ENCODE measurements around the gene CELF6. TPM values are rescaled to one million over a fixed set of nuclear protein-coding genes. Genes with fewer than 3 reads are reported as not detected.
A peak's percentile ranks its signal among the peaks of the same experiment; 100 is the strongest.

The CELF6 gene
- not detected for total RNA-seq

- TF ChIP-seq, protein P1, sequence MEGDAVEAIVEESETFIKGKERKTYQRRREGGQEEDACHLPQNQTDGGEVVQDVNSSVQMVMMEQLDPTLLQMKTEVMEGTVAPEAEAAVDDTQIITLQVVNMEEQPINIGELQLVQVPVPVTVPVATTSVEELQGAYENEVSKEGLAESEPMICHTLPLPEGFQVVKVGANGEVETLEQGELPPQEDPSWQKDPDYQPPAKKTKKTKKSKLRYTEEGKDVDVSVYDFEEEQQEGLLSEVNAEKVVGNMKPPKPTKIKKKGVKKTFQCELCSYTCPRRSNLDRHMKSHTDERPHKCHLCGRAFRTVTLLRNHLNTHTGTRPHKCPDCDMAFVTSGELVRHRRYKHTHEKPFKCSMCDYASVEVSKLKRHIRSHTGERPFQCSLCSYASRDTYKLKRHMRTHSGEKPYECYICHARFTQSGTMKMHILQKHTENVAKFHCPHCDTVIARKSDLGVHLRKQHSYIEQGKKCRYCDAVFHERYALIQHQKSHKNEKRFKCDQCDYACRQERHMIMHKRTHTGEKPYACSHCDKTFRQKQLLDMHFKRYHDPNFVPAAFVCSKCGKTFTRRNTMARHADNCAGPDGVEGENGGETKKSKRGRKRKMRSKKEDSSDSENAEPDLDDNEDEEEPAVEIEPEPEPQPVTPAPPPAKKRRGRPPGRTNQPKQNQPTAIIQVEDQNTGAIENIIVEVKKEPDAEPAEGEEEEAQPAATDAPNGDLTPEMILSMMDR (IDR thresholded peaks at IDR 0.05) = no peak
- no peaks in the 10 kb centered on the region for H3K27me3 ChIP-seq
- peak within 1 kb of the TSS; percentile 55 to 65 for H3K4me3 ChIP-seq
- no peaks in the 10 kb centered on the region for H3K36me3 ChIP-seq
- intact Hi-C loops (cut with DNase I) = no loop called here
- no peak within 1 kb of the TSS for H3K27ac ChIP-seq
- peaks cover 0 to 5% of the 10 kb centered on the region in 2 donors for H3K4me1 ChIP-seq
- DNase-seq (ENCODE audit: low spot score in 2 of 2) = peak; percentile 55 to 83
- no peaks in the 10 kb centered on the region for H3K9me3 ChIP-seq
Measured at GRCh38 chr15:72319985-72320671, at the start of gene CELF6. CELF6 (minus strand) TSS chr15:72320157; CDS start chr15:72319874, 283 bp downstream.

DNA sequence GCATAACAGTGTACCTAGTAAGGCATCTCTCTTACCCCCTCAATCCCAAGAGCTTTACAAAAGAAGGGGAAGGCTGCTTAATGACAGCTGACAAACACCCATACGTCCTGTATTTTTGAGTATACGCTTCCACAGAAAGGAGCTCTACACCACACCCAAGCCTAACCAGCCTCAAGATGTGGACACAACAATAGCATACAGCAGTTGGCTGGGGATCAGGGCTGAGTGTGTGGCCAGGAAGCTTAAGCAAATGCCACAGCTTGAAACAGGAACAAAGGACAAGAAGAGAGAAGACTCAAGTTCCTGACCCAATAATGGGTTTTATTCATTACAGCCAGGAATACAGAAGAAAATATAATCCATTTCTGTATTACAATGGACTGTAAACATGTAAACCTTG is 48.9 kb upstream of the CELF6 start:
- Histone ChIP-seq H3K36me3 (peaks cover 3 to 5% of the 10 kb centered on the region in 2 donors), H3K9me3 (no peaks in the 10 kb centered on the region), H3K4me3 (no peak overlapping the region), H3K27ac (no peak overlapping the region), H3K27me3 (no peaks in the 10 kb centered on the region), H3K4me1 (no peaks in the 10 kb centered on the region)
- peak in 1 of 2 donors; percentile 34 for DNase-seq (ENCODE audit: low spot score in 2 of 2)
- intact Hi-C loops (cut with DNase I) = no loop called here
- TF ChIP-seq, protein P1 (IDR thresholded peaks at IDR 0.05) = no peak

DNA sequence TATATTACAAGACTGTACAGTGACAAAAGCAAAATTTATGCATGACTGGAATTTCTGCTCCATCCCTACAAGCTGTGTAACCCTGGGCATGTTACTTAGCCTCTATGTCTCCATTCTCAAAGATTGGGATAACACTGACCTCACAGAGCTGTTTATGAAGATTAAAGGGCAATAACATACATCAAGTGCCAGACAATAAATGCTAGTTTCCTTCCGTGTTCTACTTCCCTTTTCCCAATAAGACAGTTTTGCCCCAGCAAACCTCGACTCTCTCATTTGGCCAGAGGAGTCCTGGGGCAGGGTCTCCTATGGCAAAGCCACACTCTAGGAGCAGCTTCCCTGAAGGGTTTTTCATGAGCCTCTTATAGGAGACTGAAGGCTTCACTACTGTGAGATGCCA is 48.4 kb upstream of the CELF6 start:
- intact Hi-C loops (cut with DNase I) = no loop called here
- H3K27ac ChIP-seq = no peak overlapping the region
- H3K9me3 ChIP-seq = no peaks in the 10 kb centered on the region
- no peak for DNase-seq (ENCODE audit: low spot score in 2 of 2)
- H3K4me1 ChIP-seq = no peaks in the 10 kb centered on the region
- H3K36me3 ChIP-seq = peaks cover 4 to 5% of the 10 kb centered on the region in 2 donors
- H3K27me3 ChIP-seq = no peaks in the 10 kb centered on the region
- TF ChIP-seq, protein P1 (IDR thresholded peaks at IDR 0.05) = no peak
- no peak overlapping the region for H3K4me3 ChIP-seq

DNA sequence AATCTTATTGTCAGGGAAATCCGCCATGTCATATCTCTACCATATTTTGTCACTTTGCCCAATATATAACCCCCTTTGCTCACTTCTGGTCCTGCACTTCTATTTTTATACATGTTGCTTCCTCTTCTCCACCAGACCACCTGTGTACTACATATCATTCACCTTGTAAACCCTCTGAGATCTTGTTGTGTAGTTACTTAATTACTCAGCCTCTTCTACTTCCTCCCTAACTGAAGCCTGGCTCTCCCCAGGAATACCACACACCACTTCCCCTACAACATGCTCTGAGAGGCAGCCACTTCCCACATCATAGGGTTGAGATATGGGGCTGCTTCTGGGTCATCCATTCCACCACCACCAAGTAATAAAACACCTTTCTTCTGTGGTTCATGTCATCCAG is 45.9 kb upstream of the CELF6 start:
- TF ChIP-seq, protein P1 (IDR thresholded peaks at IDR 0.05) = no peak
- DNase-seq (ENCODE audit: low spot score in 2 of 2) = no peak
- intact Hi-C loops (cut with DNase I) = no loop called here
- Histone ChIP-seq H3K36me3 (peaks cover 4 to 5% of the 10 kb centered on the region in 2 donors), H3K4me3 (no peak overlapping the region), H3K9me3 (no peaks in the 10 kb centered on the region), H3K4me1 (no peaks in the 10 kb centered on the region), H3K27me3 (no peaks in the 10 kb centered on the region), H3K27ac (no peak overlapping the region)

DNA sequence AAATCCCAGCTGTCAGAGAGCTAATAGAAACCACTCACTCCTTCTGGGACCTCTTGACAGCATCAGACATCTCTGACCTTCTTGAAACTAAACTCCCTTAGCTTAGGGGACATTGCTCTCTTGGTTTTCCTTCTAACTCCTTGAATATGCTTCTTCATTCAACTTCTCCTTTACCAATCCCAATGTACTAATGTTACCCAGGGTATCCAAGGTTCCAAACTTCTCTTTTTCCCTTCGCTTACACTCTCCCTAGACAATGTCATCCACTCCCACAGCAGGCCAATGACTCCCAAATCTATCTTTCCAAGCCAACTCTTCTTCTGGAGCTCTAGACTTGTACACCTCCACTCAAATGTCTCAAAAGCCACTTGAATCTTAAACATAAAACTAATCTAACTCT is 41.2 kb upstream of the CELF6 start:
- no peak for DNase-seq (ENCODE audit: low spot score in 2 of 2)
- H3K27ac ChIP-seq = no peak overlapping the region
- TF ChIP-seq, protein P1 (IDR thresholded peaks at IDR 0.05) = no peak
- intact Hi-C loops (cut with DNase I) = no loop called here
- no peaks in the 10 kb centered on the region for H3K4me1 ChIP-seq
- H3K9me3 ChIP-seq = no peaks in the 10 kb centered on the region
- H3K36me3 ChIP-seq = peaks cover 9 to 11% of the 10 kb centered on the region in 2 donors
- no peak overlapping the region for H3K4me3 ChIP-seq
- no peaks in the 10 kb centered on the region for H3K27me3 ChIP-seq
